A673 (cell line): ENCODE measurements around the gene STEAP3. TPM values are rescaled to one million over a fixed set of nuclear protein-coding genes. Genes with fewer than 3 reads are reported as not detected.
A peak's percentile ranks its signal among the peaks of the same experiment; 100 is the strongest.

Source experiments
- BruUV-seq: library from RNA; stranded (reverse); fragments of 400-500 nt; replicated peaks from 2 replicates; lab custom pipeline; 2021; lab: Mats Ljungman, UMichigan
- CTCF ChIA-PET: fragments of 300-600 bp; sonication (Branson Sonifier 250); formaldehyde crosslinking; loops from one replicate; lab custom pipeline; 2022; ENCODE audit warnings: antibody characterized with exemption; lab: Charles Lee
- POLR2A ChIA-PET: fragments of 300-600 bp; sonication (Branson Sonifier 250); formaldehyde crosslinking; loops from one replicate; lab custom pipeline; 2022; ENCODE audit warnings: antibody characterized with exemption; ENCODE audit not compliant: low non-redundant PET; lab: Charles Lee
- DNase-seq: peaks from one replicate; pipeline ENCODE4 v3.0.0-alpha.2; 2015; ENCODE audit warnings: low spot score
- H3K27ac ChIP-seq: fragments of 200-600 bp; sonication (generic); 2 replicates; pipeline ENCODE4 v1.5.1; 2016; ENCODE audit warnings: mixed run types, low read depth, mild to moderate bottlenecking, mixed read lengths, antibody characterized with exemption, low read length; ENCODE audit not compliant: poor library complexity, severe bottlenecking
- H3K27me3 ChIP-seq: fragments of 200-600 bp; sonication (generic); replicated peaks from 2 replicates; pipeline ENCODE4 v1.6.1; 2017; ENCODE audit warnings: mixed run types, low read depth, mild to moderate bottlenecking, mixed read lengths, antibody characterized with exemption, low read length; ENCODE audit not compliant: insufficient read depth, poor library complexity
- H3K36me3 ChIP-seq: fragments of 200-600 bp; sonication (generic); 2 replicates; pipeline ENCODE4 v1.6.1; 2016; ENCODE audit warnings: mixed run types, mild to moderate bottlenecking, mixed read lengths, antibody characterized with exemption, low read length; ENCODE audit not compliant: insufficient read depth, poor library complexity, severe bottlenecking
- H3K4me1 ChIP-seq: fragments of 200-600 bp; sonication (generic); 2 replicates; pipeline ENCODE4 v1.6.1; 2017; ENCODE audit warnings: mixed run types, mild to moderate bottlenecking, mixed read lengths, antibody characterized with exemption, low read length; ENCODE audit not compliant: insufficient read depth, poor library complexity, severe bottlenecking
- H3K4me3 ChIP-seq: fragments of 200-600 bp; sonication (generic); 2 replicates; pipeline ENCODE4 v1.5.1; 2016; ENCODE audit warnings: low read depth, mixed run types, mild to moderate bottlenecking, mixed read lengths, low read length; ENCODE audit not compliant: poor library complexity, severe bottlenecking
- H3K9me3 ChIP-seq: fragments of 200-600 bp; sonication (generic); 2 replicates; pipeline ENCODE4 v1.6.1; 2016; ENCODE audit warnings: mixed run types, low read depth, mild to moderate bottlenecking, mixed read lengths, antibody characterized with exemption, low read length; ENCODE audit not compliant: poor library complexity, severe bottlenecking
- CTCF ChIP-seq: fragments of 300-800, 200-600 bp; sonication (generic); conservative IDR thresholded peaks from 2 replicates; pipeline ENCODE4 v1.5.1; 2017; ENCODE audit warnings: low read depth, mild to moderate bottlenecking, antibody characterized with exemption, low read length, moderate library complexity, mixed read lengths
- EZH2 ChIP-seq: fragments of 200-600 bp; sonication (generic); IDR thresholded peaks from 2 replicates; pipeline ENCODE4 v1.6.1; 2017; ENCODE audit warnings: borderline replicate concordance, low read depth, mild to moderate bottlenecking, mixed read lengths, antibody characterized with exemption, low read length; ENCODE audit not compliant: poor library complexity, severe bottlenecking
- intact Hi-C: fragments of 100-400 bp; cut with micrococcal nuclease; formaldehyde crosslinking; loops from one replicate; pipeline ENCODE4 v1.10.0; 2022; ENCODE audit not compliant: unreplicated experiment
- total RNA-seq: library from RNA; stranded (reverse); gene quantifications from 2 replicates; pipeline ENCODE4 v1.2.3, GENCODE V29; 2021

STEAP3 gene
- total RNA-seq, 1 experiment from 2014 or later = 20.3 TPM

GRCh38 chr2:119295688-119296375 lies 72.2 kb downstream of the STEAP3 start:
- no peaks in the 10 kb centered on the region for H3K36me3 ChIP-seq
- no peaks in the 10 kb centered on the region for H3K9me3 ChIP-seq
- ChIA-PET POLR2A (no interaction called here), CTCF (no interaction called here)
- intact Hi-C loops = no loop called here
- no peak for DNase-seq
- TF ChIP-seq EZH2 = no peak
- TF ChIP-seq CTCF = no peak
- no TSS peak for BruUV-seq
- H3K27ac ChIP-seq = no peak overlapping the region
- H3K4me3 ChIP-seq = no peak overlapping the region
- H3K4me1 ChIP-seq = peaks cover 1% of the 10 kb centered on the region
- no peaks in the 10 kb centered on the region for H3K27me3 ChIP-seq

- no peaks in the 10 kb centered on the region for H3K36me3 ChIP-seq
Measured at GRCh38 chr2:119301413-119301812, 77.8 kb downstream of the STEAP3 start.

DNA sequence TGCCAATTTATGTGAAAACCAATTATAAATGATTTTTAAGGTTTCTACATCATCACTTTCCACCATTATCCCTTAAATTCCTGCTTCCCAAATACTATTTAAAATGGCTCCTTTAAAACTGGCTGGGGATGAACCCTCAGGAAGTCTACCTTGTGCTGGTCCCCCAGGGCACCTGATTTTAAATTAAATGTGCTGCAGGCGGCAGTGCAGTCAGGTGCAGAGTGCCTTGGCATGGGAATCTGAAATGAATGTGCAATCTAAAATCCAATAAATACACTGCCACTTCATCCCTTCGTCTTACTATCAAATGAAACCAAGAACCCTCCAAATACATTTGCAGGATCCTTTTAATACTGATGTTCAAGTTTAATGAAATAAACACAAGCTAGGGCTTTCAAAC lies 81.2 kb downstream of the STEAP3 start:
- Histone ChIP-seq H3K4me1 (peaks cover 38% of the 10 kb centered on the region), H3K9me3 (no peaks in the 10 kb centered on the region), H3K4me3 (no peak overlapping the region), H3K27me3 (no peaks in the 10 kb centered on the region), H3K27ac (no peak overlapping the region), H3K36me3 (no peaks in the 10 kb centered on the region)
- POLR2A ChIA-PET = no interaction called here
- DNase-seq = no peak
- no TSS peak for BruUV-seq
- TF ChIP-seq EZH2 = no peak
- no peak for TF ChIP-seq CTCF
- CTCF ChIA-PET = no interaction called here
- intact Hi-C loops = loop anchor here (5.0 kb wide), 1 partner anchor 73 kb away; no protein-coding TSS in a partner anchor

More at GRCh38 chr2:119301413-119301812, 77.8 kb downstream of the STEAP3 start:
- no peak overlapping the region for H3K4me3 ChIP-seq
- ChIA-PET POLR2A (interaction anchor here (0.6 kb wide), 1 partner anchor 14 kb away, joined by 6 read pairs; no protein-coding TSS in a partner anchor), CTCF (interaction anchor here (1.2 kb wide), 1 partner anchor 9 kb away, joined by 3 read pairs; no protein-coding TSS in a partner anchor)
- DNase-seq = peak; percentile 76
- BruUV-seq = no TSS peak
- no peak overlapping the region for H3K27ac ChIP-seq
- H3K4me1 ChIP-seq = peaks cover 38% of the 10 kb centered on the region
- no peak for TF ChIP-seq EZH2
- no peak for TF ChIP-seq CTCF
- intact Hi-C loops = loop anchor here (5.0 kb wide), 1 partner anchor 69 kb away; no protein-coding TSS in a partner anchor
- H3K27me3 ChIP-seq = no peaks in the 10 kb centered on the region
- no peaks in the 10 kb centered on the region for H3K9me3 ChIP-seq
